ENCODE results near the gene KRTAP12-2. TPM values are rescaled to one million over a fixed set of nuclear protein-coding genes. Genes with fewer than 3 reads are reported as not detected.

The KRTAP12-2 gene
- total and polyA plus RNA-seq, 10 of the 15 experiments (the other 5 are each of a cell fraction or from before 2014, with no cell fraction given) = not detected

DNA sequence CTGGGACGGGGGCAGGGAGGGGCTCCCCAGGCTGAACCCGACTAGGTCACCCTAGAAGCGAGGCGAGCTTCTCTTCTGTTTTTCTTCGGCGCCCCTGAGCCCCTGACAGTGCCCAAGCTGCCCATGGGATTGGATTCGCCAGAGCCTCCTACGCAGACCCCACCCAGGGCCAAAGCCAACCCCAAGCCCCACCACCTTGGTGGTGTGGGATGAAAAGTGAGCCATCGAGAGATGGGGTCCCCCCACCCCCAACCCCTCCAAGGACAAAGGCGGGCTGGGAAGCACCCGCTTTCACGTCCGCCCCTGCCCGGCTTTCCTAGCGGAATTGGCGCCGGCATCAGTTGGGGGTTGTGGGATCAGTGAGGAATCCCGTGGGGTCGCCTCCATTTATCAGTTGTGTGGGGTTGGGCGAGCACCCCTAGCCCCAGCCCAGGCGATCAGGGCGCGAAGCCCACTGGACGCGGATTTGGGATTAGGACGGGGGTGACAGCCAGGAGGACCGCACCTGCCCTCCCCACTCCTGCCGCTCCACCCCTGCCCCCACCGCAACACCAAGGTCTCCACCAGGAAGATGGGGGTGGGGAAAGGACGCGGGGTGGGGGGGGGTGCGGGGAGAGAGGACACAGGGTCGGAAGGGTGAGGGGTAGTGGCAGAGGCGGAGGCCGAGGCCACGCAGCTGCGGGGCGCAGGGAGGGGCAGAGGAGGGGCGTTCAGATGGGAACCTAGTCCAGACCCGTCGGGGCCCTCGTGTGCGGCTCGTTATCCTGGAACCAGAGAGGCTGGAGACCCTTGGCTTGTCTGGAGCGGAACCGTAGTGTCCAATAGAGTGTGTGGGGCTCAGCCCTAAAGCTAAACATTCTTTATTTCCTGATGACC is 40.2 kb upstream of the KRTAP12-2 start (continued):
- TF ChIP-seq, protein P1, sequence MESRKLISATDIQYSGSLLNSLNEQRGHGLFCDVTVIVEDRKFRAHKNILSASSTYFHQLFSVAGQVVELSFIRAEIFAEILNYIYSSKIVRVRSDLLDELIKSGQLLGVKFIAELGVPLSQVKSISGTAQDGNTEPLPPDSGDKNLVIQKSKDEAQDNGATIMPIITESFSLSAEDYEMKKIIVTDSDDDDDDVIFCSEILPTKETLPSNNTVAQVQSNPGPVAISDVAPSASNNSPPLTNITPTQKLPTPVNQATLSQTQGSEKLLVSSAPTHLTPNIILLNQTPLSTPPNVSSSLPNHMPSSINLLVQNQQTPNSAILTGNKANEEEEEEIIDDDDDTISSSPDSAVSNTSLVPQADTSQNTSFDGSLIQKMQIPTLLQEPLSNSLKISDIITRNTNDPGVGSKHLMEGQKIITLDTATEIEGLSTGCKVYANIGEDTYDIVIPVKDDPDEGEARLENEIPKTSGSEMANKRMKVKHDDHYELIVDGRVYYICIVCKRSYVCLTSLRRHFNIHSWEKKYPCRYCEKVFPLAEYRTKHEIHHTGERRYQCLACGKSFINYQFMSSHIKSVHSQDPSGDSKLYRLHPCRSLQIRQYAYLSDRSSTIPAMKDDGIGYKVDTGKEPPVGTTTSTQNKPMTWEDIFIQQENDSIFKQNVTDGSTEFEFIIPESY (IDR thresholded peaks at IDR 0.05) = no peak
- TF ChIP-seq, protein P2, sequence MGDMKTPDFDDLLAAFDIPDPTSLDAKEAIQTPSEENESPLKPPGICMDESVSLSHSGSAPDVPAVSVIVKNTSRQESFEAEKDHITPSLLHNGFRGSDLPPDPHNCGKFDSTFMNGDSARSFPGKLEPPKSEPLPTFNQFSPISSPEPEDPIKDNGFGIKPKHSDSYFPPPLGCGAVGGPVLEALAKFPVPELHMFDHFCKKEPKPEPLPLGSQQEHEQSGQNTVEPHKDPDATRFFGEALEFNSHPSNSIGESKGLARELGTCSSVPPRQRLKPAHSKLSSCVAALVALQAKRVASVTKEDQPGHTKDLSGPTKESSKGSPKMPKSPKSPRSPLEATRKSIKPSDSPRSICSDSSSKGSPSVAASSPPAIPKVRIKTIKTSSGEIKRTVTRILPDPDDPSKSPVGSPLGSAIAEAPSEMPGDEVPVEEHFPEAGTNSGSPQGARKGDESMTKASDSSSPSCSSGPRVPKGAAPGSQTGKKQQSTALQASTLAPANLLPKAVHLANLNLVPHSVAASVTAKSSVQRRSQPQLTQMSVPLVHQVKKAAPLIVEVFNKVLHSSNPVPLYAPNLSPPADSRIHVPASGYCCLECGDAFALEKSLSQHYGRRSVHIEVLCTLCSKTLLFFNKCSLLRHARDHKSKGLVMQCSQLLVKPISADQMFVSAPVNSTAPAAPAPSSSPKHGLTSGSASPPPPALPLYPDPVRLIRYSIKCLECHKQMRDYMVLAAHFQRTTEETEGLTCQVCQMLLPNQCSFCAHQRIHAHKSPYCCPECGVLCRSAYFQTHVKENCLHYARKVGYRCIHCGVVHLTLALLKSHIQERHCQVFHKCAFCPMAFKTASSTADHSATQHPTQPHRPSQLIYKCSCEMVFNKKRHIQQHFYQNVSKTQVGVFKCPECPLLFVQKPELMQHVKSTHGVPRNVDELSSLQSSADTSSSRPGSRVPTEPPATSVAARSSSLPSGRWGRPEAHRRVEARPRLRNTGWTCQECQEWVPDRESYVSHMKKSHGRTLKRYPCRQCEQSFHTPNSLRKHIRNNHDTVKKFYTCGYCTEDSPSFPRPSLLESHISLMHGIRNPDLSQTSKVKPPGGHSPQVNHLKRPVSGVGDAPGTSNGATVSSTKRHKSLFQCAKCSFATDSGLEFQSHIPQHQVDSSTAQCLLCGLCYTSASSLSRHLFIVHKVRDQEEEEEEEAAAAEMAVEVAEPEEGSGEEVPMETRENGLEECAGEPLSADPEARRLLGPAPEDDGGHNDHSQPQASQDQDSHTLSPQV (IDR thresholded peaks at IDR 0.05) = no peak
- TF ChIP-seq, protein P3, sequence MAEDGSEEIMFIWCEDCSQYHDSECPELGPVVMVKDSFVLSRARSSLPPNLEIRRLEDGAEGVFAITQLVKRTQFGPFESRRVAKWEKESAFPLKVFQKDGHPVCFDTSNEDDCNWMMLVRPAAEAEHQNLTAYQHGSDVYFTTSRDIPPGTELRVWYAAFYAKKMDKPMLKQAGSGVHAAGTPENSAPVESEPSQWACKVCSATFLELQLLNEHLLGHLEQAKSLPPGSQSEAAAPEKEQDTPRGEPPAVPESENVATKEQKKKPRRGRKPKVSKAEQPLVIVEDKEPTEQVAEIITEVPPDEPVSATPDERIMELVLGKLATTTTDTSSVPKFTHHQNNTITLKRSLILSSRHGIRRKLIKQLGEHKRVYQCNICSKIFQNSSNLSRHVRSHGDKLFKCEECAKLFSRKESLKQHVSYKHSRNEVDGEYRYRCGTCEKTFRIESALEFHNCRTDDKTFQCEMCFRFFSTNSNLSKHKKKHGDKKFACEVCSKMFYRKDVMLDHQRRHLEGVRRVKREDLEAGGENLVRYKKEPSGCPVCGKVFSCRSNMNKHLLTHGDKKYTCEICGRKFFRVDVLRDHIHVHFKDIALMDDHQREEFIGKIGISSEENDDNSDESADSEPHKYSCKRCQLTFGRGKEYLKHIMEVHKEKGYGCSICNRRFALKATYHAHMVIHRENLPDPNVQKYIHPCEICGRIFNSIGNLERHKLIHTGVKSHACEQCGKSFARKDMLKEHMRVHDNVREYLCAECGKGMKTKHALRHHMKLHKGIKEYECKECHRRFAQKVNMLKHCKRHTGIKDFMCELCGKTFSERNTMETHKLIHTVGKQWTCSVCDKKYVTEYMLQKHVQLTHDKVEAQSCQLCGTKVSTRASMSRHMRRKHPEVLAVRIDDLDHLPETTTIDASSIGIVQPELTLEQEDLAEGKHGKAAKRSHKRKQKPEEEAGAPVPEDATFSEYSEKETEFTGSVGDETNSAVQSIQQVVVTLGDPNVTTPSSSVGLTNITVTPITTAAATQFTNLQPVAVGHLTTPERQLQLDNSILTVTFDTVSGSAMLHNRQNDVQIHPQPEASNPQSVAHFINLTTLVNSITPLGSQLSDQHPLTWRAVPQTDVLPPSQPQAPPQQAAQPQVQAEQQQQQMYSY (CRISPR knock-in tag; IDR thresholded peaks at IDR 0.05) = no peak
